A549 (cell line): ENCODE data around the gene MPRIP.
"Not testable (repeated sequence)": the region's sequence is repeated elsewhere in the genome, so short reads cannot be mapped to it uniquely, and the experiment has no call there.

Source experiments
- ESRRA ChIP-seq: fragments of 150-350 bp; IDR thresholded peaks from 2 replicates; pipeline ENCODE4 v1.6.1; 2014; ENCODE audit warnings: mild to moderate bottlenecking, low read length, borderline replicate concordance
- TF ChIP-seq, protein P1 (sequence below): fragments of 250-450 bp; sonication (Bioruptor Pico); IDR thresholded peaks from 2 replicates; pipeline ENCODE4 v1.5.0; 2020; ENCODE audit warnings: low read depth, mild to moderate bottlenecking, moderate library complexity
- TF ChIP-seq, protein P2 (sequence below): fragments of >200 bp; sonication (Bioruptor Twin); formaldehyde crosslinking; IDR thresholded peaks from 3 replicates; pipeline ENCODE4 v1.5.1; 2016

DNA sequence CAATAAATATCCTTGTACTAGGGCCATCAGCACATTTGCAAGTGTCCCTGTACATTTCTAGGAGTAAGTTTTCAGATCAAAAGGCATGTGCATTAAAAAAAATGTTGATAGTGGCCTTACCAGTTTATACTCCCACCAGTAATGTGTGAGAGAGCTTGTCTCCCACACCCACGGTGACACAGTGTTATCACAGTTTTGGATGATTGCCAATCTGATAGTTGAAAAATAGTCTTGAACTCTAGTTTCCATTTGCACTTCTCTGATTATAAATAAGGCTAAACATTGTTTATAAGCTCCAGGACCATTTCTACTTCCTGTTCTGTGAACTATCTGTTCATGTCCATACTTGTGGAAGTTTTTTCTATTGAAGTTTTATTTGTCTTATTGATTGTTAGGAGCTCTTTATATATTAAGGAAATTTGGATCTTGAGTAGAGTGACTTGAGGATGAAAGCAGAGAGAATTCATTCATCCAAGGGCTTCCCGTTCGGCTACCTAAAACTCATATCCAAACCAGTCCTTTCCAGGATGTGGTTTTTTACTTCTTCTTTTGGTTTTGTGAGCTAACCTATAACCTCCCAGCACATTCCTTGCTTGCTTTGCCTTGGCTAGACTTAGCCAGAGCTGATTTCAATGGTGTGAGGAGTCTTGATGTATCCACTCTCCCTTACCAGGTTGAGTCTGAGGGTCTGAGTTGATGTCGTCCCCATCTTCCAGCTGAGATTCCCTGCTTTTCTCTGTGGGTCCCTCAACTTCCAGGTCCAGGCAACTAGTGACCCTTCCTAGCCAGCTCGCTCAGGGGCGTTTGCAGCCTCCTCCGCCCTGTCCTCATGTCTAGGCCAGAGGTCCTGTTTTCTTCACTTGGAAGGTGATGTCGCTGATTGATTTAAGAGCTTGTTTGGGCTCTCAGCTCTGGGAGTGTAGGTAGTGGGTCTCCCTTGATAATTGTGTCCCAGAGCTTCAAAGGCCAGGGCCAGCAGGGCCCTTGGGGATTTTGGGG, 25.8 kb upstream of the MPRIP start:
- TF ChIP-seq ESRRA = not testable (repeated sequence)
- TF ChIP-seq, protein P1, sequence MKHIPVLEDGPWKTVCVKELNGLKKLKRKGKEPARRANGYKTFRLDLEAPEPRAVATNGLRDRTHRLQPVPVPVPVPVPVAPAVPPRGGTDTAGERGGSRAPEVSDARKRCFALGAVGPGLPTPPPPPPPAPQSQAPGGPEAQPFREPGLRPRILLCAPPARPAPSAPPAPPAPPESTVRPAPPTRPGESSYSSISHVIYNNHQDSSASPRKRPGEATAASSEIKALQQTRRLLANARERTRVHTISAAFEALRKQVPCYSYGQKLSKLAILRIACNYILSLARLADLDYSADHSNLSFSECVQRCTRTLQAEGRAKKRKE (CRISPR knock-in tag) = not testable (repeated sequence)
- TF ChIP-seq, protein P2, sequence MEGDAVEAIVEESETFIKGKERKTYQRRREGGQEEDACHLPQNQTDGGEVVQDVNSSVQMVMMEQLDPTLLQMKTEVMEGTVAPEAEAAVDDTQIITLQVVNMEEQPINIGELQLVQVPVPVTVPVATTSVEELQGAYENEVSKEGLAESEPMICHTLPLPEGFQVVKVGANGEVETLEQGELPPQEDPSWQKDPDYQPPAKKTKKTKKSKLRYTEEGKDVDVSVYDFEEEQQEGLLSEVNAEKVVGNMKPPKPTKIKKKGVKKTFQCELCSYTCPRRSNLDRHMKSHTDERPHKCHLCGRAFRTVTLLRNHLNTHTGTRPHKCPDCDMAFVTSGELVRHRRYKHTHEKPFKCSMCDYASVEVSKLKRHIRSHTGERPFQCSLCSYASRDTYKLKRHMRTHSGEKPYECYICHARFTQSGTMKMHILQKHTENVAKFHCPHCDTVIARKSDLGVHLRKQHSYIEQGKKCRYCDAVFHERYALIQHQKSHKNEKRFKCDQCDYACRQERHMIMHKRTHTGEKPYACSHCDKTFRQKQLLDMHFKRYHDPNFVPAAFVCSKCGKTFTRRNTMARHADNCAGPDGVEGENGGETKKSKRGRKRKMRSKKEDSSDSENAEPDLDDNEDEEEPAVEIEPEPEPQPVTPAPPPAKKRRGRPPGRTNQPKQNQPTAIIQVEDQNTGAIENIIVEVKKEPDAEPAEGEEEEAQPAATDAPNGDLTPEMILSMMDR = not testable (repeated sequence)
